Activated T-helper 1 cell treated with anti-CD3 and anti-CD28 coated beads, Interleukin-2, amount 50 U/mL, for 16 hours (primary cell): ENCODE results near the gene PIK3R2.

Experiments used
- DNase-seq, 2 donors: peaks; one replicate each; pipeline ENCODE4 v3.0.0-alpha.2; 2020; ENCODE audit warnings: low read depth in 1 of 2, low spot score in 1 of 2

The PIK3R2 gene

GRCh38 chr19:18122860-18123795 is 29.8 kb upstream of the PIK3R2 start:
- no peak for DNase-seq

GRCh38 chr19:18123819-18124218 is 29.1 kb upstream of the PIK3R2 start:
- no peak for DNase-seq

GRCh38 chr19:18126097-18126496 is 26.9 kb upstream of the PIK3R2 start:
- no peak for DNase-seq

- DNase-seq, result no peak
Measured at GRCh38 chr19:18128044-18128443, 24.9 kb upstream of the PIK3R2 start.

- DNase-seq, result no peak
Measured at GRCh38 chr19:18128805-18129204, 24.2 kb upstream of the PIK3R2 start.

GRCh38 chr19:18130523-18131242 is 22.3 kb upstream of the PIK3R2 start:
- no peak for DNase-seq

- DNase-seq, result no peak
Measured at GRCh38 chr19:18131841-18132596, 20.9 kb upstream of the PIK3R2 start.

- no peak for DNase-seq
Measured at GRCh38 chr19:18135712-18136584, 17.0 kb upstream of the PIK3R2 start.

- no peak for DNase-seq
Measured at GRCh38 chr19:18137242-18137641, 15.7 kb upstream of the PIK3R2 start.

GRCh38 chr19:18137657-18138339 is 15.2 kb upstream of the PIK3R2 start:
- DNase-seq, result no peak

GRCh38 chr19:18140473-18140872 is 12.5 kb upstream of the PIK3R2 start:
- DNase-seq, result no peak

GRCh38 chr19:18141031-18141430 is 11.9 kb upstream of the PIK3R2 start:
- DNase-seq, result no peak

GRCh38 chr19:18143902-18144301 is 9.1 kb upstream of the PIK3R2 start:
- DNase-seq, result no peak

GRCh38 chr19:18144361-18144760 is 8.6 kb upstream of the PIK3R2 start:
- no peak for DNase-seq

- DNase-seq, result no peak
Measured at GRCh38 chr19:18144906-18145305, 8.1 kb upstream of the PIK3R2 start.

- DNase-seq, result no peak
Measured at GRCh38 chr19:18145391-18145999, 7.5 kb upstream of the PIK3R2 start.

GRCh38 chr19:18147396-18147795 is 5.6 kb upstream of the PIK3R2 start:
- DNase-seq, result no peak

- no peak for DNase-seq
Measured at GRCh38 chr19:18149596-18149975, 3.4 kb upstream of the PIK3R2 start.

- DNase-seq, result no peak
Measured at GRCh38 chr19:18150776-18151624, 2.0 kb upstream of the PIK3R2 start.
